ENCODE measurements around the gene ZNF41. TPM values are rescaled to one million over a fixed set of nuclear protein-coding genes. Genes with fewer than 3 reads are reported as not detected.
"Not testable (repeated sequence)": the region's sequence is repeated elsewhere in the genome, so short reads cannot be mapped to it uniquely, and the experiment has no call there.

Gene ZNF41
- total and polyA plus RNA-seq, 2 of the 8 experiments (the other 6 are each of a cell fraction or from before 2014, with no cell fraction given), result 1.8 to 5.3 TPM

GRCh38 chrX:47513034-47513965, 30.3 kb upstream of the ZNF41 start:
- Histone ChIP-seq H3K9ac (replicated peaks in 1 of 4; ENCODE audit: extremely low read depth in 1 of 4, low read depth in 3 of 4, low read length in 3 of 4) (peak overlapping the region in 1 of 4 experiments; percentile 77; a peak in 2 of 7 replicates), H2AFZ (ENCODE audit: low read length) (peak overlapping the region; percentile 77), H3K4me3 (ENCODE audit: extremely low read depth in 1 of 4, insufficient read depth in 2 of 4, low read depth in 3 of 4, low read length in 4 of 4) (peak overlapping the region; percentile 34 to 59 (median 48)), H3K27ac (ENCODE audit: low read depth, low read length) (peak overlapping the region; percentile 15; the same call in 1 of the 2 replicates), H3K4me2 (ENCODE audit: insufficient read depth in 1 of 2, low read depth in 2 of 2, low read length in 2 of 2) (peak overlapping the region; percentile 69 to 85), H3K18ac (ENCODE audit: extremely low read depth, low read length) (peak overlapping the region; percentile 83)
- not testable (repeated sequence) for H3K27me3 ChIP-seq (replicated peaks in 1 of 4; ENCODE audit: control insufficient read depth in 3 of 4, extremely low read depth in 1 of 4, insufficient read depth in 3 of 4, low read length in 3 of 4); H3K23me2 ChIP-seq (ENCODE audit: low read depth, low read length); H2BK12ac ChIP-seq (ENCODE audit: low read depth, low read length); H2BK5ac ChIP-seq (ENCODE audit: low read depth, low read length); H4K8ac ChIP-seq (ENCODE audit: extremely low read depth, insufficient read depth, low read length); H3K4me1 ChIP-seq (replicated peaks in 1 of 4; ENCODE audit: control insufficient read depth in 3 of 4, insufficient read depth in 4 of 4, low read length in 3 of 4); H3K56ac ChIP-seq (replicated peaks; ENCODE audit: insufficient read length, low read depth, low read length); H3K79me2 ChIP-seq (ENCODE audit: control insufficient read depth in 1 of 2, insufficient read depth in 2 of 2, low read length in 2 of 2); H2BK20ac ChIP-seq (ENCODE audit: low read length); H2AK5ac ChIP-seq (ENCODE audit: low read depth, low read length); FAIRE-seq; H3K14ac ChIP-seq (ENCODE audit: insufficient read length); H3K79me1 ChIP-seq (ENCODE audit: low read depth, low read length); H2BK120ac ChIP-seq (replicated peaks; ENCODE audit: low read depth, low read length); H2BK15ac ChIP-seq (ENCODE audit: low read length); H4K5ac ChIP-seq (ENCODE audit: insufficient read length, low read depth, low read length); H3K9me3 ChIP-seq (ENCODE audit: insufficient read depth in 2 of 2, low read depth in 1 of 2, low read length in 1 of 2); H3K23ac ChIP-seq (ENCODE audit: insufficient read length); DNase-seq (ENCODE audit: low read depth in 1 of 2, low spot score in 2 of 2); H3K4ac ChIP-seq (replicated peaks; ENCODE audit: insufficient read length, low read depth, low read length); H3K36me3 ChIP-seq (ENCODE audit: control insufficient read depth in 2 of 4, insufficient read depth in 4 of 4, low read length in 3 of 4); H4K20me1 ChIP-seq (replicated peaks in 1 of 2; ENCODE audit: control insufficient read depth in 1 of 2, insufficient read depth in 2 of 2, low read length in 2 of 2); H4K91ac ChIP-seq (replicated peaks; ENCODE audit: insufficient read length, low read length)
- 0 out of 2 replicates have a peak, but pooled peaks have one; percentile 13 for TF ChIP-seq YY1 (IDR thresholded peaks at IDR 0.05; ENCODE audit: low read depth, low read length)
- POLR2A ChIA-PET (ENCODE audit: partially characterized antibody), result interaction anchor here (0.6 to 1.6 kb wide), 3 partner anchors 10 to 28 kb away, joined by 3 to 6 read pairs (median 3); no protein-coding TSS in a partner anchor
- WGBS, 2 experiments (ENCODE audit: extremely low coverage in 1 of 2, insufficient coverage in 1 of 2, insufficient read length in 1 of 2, insufficient replicate concordance in 2 of 2, low coverage in 1 of 2, low lambda C conversion rate in 2 of 2, missing lambda C conversion rate in 1 of 2), result 22% methylated on average over 6 of the region's 70 CpGs; no CpG with 5 or more reads in 1 of the 2 experiments
- CTCF ChIA-PET (ENCODE audit: partially characterized antibody), result interaction anchor here (0.7 kb wide), 1 partner anchor 12 kb away, joined by 3 read pairs; no protein-coding TSS in a partner anchor

Measured in H1 (cell line).